GM13976 (cell line): ENCODE measurements around the gene C1orf105.
A peak's percentile ranks its signal among the peaks of the same experiment; 100 is the strongest.

ENCODE experiments used
- DNase-seq: peaks from one replicate; pipeline ENCODE4 v3.0.0; 2012; ENCODE audit warnings: low spot score
- in situ Hi-C: fragments of 300-500 bp; cut with MboI; formaldehyde crosslinking; loops from one replicate; pipeline ENCODE4 v1.12.0; 2022; ENCODE audit warnings: low sequenced_read_pairs, mixed read lengths, inconsistent platforms; ENCODE audit not compliant: unreplicated experiment
- TF ChIP-seq, protein P1 (sequence below): IDR thresholded peaks from 2 replicates; pipeline ENCODE4 v1.5.1; 2012; ENCODE audit warnings: borderline replicate concordance, mild to moderate bottlenecking; ENCODE audit not compliant: insufficient read depth; ENCODE audit errors: extremely low read depth, missing control alignments, control extremely low read depth

C1orf105 gene

GRCh38 chr1:172443666-172444453, 23.4 kb downstream of the C1orf105 start, which contains the start of gene PIGC:
TSS of gene PIGC (minus strand) at chr1:172444069. CDS start at chr1:172442622, 1,447 bp downstream.
- peak; percentile 93 for DNase-seq
- in situ Hi-C loops = no loop called here
- TF ChIP-seq, protein P1, sequence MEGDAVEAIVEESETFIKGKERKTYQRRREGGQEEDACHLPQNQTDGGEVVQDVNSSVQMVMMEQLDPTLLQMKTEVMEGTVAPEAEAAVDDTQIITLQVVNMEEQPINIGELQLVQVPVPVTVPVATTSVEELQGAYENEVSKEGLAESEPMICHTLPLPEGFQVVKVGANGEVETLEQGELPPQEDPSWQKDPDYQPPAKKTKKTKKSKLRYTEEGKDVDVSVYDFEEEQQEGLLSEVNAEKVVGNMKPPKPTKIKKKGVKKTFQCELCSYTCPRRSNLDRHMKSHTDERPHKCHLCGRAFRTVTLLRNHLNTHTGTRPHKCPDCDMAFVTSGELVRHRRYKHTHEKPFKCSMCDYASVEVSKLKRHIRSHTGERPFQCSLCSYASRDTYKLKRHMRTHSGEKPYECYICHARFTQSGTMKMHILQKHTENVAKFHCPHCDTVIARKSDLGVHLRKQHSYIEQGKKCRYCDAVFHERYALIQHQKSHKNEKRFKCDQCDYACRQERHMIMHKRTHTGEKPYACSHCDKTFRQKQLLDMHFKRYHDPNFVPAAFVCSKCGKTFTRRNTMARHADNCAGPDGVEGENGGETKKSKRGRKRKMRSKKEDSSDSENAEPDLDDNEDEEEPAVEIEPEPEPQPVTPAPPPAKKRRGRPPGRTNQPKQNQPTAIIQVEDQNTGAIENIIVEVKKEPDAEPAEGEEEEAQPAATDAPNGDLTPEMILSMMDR = peak; percentile 98

- DNase-seq = no peak
- TF ChIP-seq, protein P1 = no peak
- in situ Hi-C loops = no loop called here
These were observed 26.1 kb downstream of the C1orf105 start for GRCh38 chr1:172446547-172446946.

DNA sequence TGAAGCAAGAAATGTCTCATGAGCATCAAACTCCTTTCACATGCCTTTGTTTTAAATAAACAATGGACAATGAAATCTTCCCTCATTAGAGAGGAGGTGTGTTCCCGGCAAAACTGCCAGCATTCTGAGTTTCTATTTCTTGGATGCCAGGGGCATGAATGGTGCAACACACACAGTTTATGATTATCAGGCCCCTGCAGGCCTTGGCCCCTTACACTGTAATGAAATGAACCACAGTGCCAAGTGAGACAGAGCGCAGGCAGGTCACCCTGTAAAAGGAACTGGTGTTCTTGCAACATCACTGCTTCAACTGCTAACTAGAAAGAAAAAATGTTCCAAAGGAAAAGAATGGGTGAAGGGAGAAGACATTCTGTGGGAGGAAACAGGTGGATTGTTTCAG, 27.2 kb downstream of the C1orf105 start:
- TF ChIP-seq, protein P1 = no peak
- no peak for DNase-seq
- in situ Hi-C loops = no loop called here

DNA sequence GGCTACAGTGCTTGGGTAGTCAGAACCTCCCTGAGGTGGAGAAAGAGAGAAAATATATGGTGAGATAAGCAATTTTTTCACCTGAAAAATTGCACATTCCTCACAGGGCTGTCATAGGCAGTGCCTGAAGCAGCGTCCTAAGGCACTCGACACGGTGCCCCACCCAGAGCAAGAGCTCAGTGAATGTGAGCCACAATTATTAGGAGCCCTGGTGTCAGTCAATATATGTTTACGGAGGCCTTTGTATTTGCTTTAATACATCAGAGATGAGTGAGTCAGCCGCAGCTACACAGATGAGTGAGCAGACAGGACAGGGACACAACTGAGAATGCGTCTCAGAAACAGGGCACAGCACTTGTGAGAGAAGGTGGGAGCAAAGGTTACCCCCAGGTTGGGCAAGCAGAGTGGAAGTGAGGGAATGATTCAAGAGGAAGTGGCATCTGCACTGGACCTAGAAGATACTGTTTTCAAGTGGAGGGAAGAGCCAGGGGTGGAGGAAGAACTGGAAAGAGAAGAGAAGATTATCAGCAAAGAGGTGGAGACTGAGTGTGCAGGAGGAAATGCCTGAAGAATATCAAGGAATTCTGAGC, 28.6 kb downstream of the C1orf105 start:
- in situ Hi-C loops = no loop called here
- DNase-seq = no peak
- TF ChIP-seq, protein P1 = no peak

GRCh38 chr1:172449585-172450523, 29.4 kb downstream of the C1orf105 start:
- peak; percentile 66 for DNase-seq
- in situ Hi-C loops = loop anchor here (10.0 kb wide), 1 partner anchor 255 kb away; no protein-coding TSS in a partner anchor
- TF ChIP-seq, protein P1 = peak; percentile 73

DNA sequence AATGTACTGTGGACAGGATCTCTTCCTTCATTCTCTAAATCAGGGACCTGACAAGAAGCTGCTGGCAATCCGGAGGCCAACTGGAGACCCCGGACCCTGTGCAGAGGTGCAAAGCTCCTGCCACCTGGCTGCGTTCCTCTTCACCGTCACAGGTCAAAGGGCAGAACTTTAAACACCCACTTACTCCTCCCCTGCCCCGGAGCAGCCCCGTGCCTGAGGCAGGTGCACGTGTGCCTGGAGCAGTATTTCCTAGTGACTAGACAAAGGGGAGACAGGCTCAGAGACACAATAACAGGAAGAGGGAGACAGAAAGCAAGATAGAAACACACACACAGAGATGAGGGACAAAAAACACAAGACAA, 30.0 kb downstream of the C1orf105 start:
- DNase-seq = no peak
- TF ChIP-seq, protein P1 = no peak
- in situ Hi-C loops = loop anchor here (10.0 kb wide), 1 partner anchor 254 kb away; no protein-coding TSS in a partner anchor
